ENCODE measurements around the gene NRSN1.
"Not testable (repeated sequence)": the region's sequence is repeated elsewhere in the genome, so short reads cannot be mapped to it uniquely, and the experiment has no call there.

The NRSN1 gene

GRCh38 chr6:24139080-24139479 is 13.1 kb downstream of the NRSN1 start:
- Histone ChIP-seq H3K4me3 (no peak overlapping the region), H3K27ac (no peak overlapping the region)
- DNase-seq (ENCODE audit: low spot score), result no peak
- TF ChIP-seq, protein P1, sequence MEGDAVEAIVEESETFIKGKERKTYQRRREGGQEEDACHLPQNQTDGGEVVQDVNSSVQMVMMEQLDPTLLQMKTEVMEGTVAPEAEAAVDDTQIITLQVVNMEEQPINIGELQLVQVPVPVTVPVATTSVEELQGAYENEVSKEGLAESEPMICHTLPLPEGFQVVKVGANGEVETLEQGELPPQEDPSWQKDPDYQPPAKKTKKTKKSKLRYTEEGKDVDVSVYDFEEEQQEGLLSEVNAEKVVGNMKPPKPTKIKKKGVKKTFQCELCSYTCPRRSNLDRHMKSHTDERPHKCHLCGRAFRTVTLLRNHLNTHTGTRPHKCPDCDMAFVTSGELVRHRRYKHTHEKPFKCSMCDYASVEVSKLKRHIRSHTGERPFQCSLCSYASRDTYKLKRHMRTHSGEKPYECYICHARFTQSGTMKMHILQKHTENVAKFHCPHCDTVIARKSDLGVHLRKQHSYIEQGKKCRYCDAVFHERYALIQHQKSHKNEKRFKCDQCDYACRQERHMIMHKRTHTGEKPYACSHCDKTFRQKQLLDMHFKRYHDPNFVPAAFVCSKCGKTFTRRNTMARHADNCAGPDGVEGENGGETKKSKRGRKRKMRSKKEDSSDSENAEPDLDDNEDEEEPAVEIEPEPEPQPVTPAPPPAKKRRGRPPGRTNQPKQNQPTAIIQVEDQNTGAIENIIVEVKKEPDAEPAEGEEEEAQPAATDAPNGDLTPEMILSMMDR (IDR thresholded peaks at IDR 0.05), result no peak

- TF ChIP-seq, protein P1 (IDR thresholded peaks at IDR 0.05), result no peak
- no peak for DNase-seq (ENCODE audit: low spot score)
- Histone ChIP-seq H3K27ac (no peak overlapping the region), H3K4me3 (no peak overlapping the region)
Observed at GRCh38 chr6:24139639-24140038, 13.6 kb downstream of the NRSN1 start.

DNA sequence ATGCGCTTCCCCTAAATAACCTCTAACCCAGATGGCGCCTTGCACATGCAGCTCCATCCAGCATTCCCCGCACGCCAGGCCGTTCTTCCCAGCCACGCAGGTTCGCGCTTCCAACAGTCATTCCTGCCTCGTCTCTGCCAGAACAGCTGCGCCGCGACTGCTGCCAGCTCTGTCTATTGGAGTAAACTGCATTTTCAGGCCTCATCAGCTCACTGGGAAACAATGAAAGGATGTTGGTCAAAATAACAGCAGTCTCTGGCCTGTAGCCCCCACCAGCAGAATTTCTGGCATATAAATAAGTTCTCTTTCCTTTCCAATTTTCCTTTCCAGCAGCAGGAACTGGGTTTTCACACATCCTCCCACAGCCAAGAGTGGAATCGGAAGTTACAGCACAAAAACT is 14.6 kb downstream of the NRSN1 start:
- TF ChIP-seq, protein P1 (IDR thresholded peaks at IDR 0.05), result no peak
- Histone ChIP-seq H3K4me3 (peak overlapping the region; percentile 5), H3K27ac (no peak overlapping the region)
- DNase-seq (ENCODE audit: low spot score), result no peak

DNA sequence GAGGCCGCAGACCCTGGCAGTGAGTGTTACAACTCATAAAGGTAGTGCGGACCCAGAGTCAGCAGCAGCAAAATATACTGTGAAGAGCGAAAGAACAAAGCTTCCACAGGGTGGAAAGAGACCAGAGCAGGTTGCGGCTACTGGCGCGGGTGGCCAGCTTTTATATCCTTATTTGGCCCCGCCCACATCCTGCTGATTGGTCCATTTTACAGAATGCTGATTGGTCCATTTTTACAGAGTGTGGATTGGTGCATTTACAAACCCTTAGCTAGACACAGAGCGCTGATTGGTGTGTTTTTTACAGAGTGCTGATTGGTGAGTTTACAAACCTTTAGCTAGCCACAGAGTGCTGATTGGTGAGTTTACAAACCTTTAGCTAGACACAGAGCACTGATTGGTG is 16.7 kb downstream of the NRSN1 start:
- not testable (repeated sequence) for H3K4me3 ChIP-seq; DNase-seq (ENCODE audit: low spot score); H3K27ac ChIP-seq

DNA sequence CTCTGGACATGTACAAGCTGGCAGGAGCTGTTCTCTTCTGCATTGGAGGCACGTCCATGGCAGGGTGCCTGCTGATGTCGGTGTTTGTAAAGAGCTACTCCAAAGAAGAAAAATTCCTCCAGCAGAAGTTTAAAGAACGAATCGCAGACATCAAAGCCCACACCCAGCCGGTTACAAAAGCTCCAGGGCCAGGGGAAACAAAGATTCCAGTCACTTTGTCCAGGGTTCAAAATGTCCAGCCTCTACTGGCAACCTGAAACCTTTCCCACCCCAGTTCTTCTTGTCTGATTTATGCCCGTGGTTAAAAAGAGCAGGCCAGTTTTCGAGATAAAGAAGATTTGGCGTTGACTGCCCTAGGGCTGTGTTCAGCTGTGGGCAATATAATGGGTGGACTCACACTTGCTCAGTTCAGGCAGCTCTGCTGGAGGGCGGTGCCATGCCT is 19.7 kb downstream of the NRSN1 start:
- no peak for DNase-seq (ENCODE audit: low spot score)
- Histone ChIP-seq H3K4me3 (no peak overlapping the region), H3K27ac (no peak overlapping the region)
- TF ChIP-seq, protein P1 (IDR thresholded peaks at IDR 0.05), result no peak

- DNase-seq (ENCODE audit: low spot score), result no peak
- H3K27ac ChIP-seq, result no peak overlapping the region
- TF ChIP-seq, protein P1 (IDR thresholded peaks at IDR 0.05), result no peak
- H3K4me3 ChIP-seq, result no peak overlapping the region
Observed at GRCh38 chr6:24146871-24147270, 20.9 kb downstream of the NRSN1 start.

GRCh38 chr6:24147511-24148153 is 21.6 kb downstream of the NRSN1 start:
- no peak for DNase-seq (ENCODE audit: low spot score)
- Histone ChIP-seq H3K4me3 (no peak overlapping the region), H3K27ac (no peak overlapping the region)
- TF ChIP-seq, protein P1 (IDR thresholded peaks at IDR 0.05), result no peak

Measured in coronary artery (tissue), 2 donors.